Right forelimb (tissue), 1 donor: ENCODE results near the gene ATG5.
A peak's percentile ranks its signal among the peaks of the same experiment; 100 is the strongest.

ENCODE experiments used
- DNase-seq: peaks from one replicate; pipeline ENCODE4 v3.0.0-alpha.2; 2018

The ATG5 gene

GRCh38 chr6:106325336-106326178 is at the start of gene ATG5:
TSS of gene ATG5 (minus strand) at chr6:106325760. CDS start at chr6:106316208, 9,552 bp downstream.
- DNase-seq, result peak; percentile 99

GRCh38 chr6:106373502-106374239 is 48.1 kb upstream of the ATG5 start:
- no peak for DNase-seq

GRCh38 chr6:106372838-106373501 is 47.4 kb upstream of the ATG5 start:
- DNase-seq, result no peak

GRCh38 chr6:106370639-106371038 is 45.1 kb upstream of the ATG5 start:
- DNase-seq, result no peak

- DNase-seq, result no peak
These were observed 44.2 kb upstream of the ATG5 start for GRCh38 chr6:106369739-106370138.

GRCh38 chr6:106363401-106364138 is 38.0 kb upstream of the ATG5 start:
- no peak for DNase-seq

GRCh38 chr6:106360989-106361430 is 35.5 kb upstream of the ATG5 start:
- peak; percentile 45 for DNase-seq

GRCh38 chr6:106360410-106360988 is 34.9 kb upstream of the ATG5 start, which contains the start of gene CRYBG1:
TSS of gene CRYBG1 (plus strand) at chr6:106360717. CDS start at chr6:106360909, 192 bp downstream.
- peak; percentile 67 for DNase-seq

GRCh38 chr6:106359959-106360409 is 34.4 kb upstream of the ATG5 start:
- no peak for DNase-seq

- DNase-seq, result no peak
These were observed 30.8 kb upstream of the ATG5 start for GRCh38 chr6:106356378-106356777.

GRCh38 chr6:106347219-106347618 is 21.7 kb upstream of the ATG5 start:
- DNase-seq, result no peak

GRCh38 chr6:106339334-106340029 is 13.9 kb upstream of the ATG5 start:
- no peak for DNase-seq

GRCh38 chr6:106334646-106335448 is 9.3 kb upstream of the ATG5 start:
- peak; percentile 45 for DNase-seq

GRCh38 chr6:106324726-106325335 is 729 bp downstream of the ATG5 start:
- DNase-seq, result no peak

- DNase-seq, result no peak
These were observed 3.6 kb downstream of the ATG5 start for GRCh38 chr6:106321940-106322339.

GRCh38 chr6:106318851-106319250 is 6.7 kb downstream of the ATG5 start:
- no peak for DNase-seq

- DNase-seq, result no peak
These were observed 7.5 kb downstream of the ATG5 start for GRCh38 chr6:106318061-106318460.

GRCh38 chr6:106316375-106316766 is 9.2 kb downstream of the ATG5 start:
- no peak for DNase-seq

GRCh38 chr6:106315765-106316374 is 9.7 kb downstream of the ATG5 start:
- no peak for DNase-seq
